Loucy (cell line): ENCODE measurements around the gene ZNF185.

Experiments
- CTCF ChIP-seq: fragments of 200-600 bp; sonication (generic); conservative IDR thresholded peaks from 2 replicates; pipeline ENCODE4 v1.5.1; 2014; ENCODE audit warnings: mild to moderate bottlenecking, antibody characterized with exemption, low read length
- EZH2phosphoT487 ChIP-seq: fragments of 200-600 bp; IDR thresholded peaks from 2 replicates; pipeline ENCODE4 v1.6.1; 2018; ENCODE audit warnings: antibody characterized with exemption, mild to moderate bottlenecking, moderate library complexity, borderline replicate concordance

DNA sequence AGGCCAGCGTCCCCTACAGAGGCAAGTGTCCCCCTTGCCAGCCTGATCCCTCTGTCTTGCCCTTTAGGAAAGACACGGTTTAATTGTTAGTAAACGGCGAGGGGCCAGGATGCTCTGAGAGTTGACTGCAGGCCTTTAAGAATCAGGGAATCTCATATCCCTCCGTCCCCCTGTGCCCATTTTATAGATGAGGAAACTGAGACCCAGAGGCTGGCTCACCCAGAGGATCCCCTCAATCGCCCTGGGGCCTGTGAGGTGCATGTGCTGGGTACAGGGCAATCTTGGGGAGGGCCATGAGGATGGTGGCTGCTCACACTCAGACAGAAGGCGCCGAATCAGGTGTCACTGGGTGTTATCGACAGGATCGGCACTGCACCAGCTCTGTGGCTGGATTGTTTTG, 575 bp downstream of the ZNF185 start:
- no peak for TF ChIP-seq CTCF
- TF ChIP-seq EZH2phosphoT487 = no peak
